ENCODE measurements around the gene VNN1. TPM values are rescaled to one million over a fixed set of nuclear protein-coding genes. Genes with fewer than 3 reads are reported as not detected.
A peak's percentile ranks its signal among the peaks of the same experiment; 100 is the strongest.

VNN1 gene, protein sequence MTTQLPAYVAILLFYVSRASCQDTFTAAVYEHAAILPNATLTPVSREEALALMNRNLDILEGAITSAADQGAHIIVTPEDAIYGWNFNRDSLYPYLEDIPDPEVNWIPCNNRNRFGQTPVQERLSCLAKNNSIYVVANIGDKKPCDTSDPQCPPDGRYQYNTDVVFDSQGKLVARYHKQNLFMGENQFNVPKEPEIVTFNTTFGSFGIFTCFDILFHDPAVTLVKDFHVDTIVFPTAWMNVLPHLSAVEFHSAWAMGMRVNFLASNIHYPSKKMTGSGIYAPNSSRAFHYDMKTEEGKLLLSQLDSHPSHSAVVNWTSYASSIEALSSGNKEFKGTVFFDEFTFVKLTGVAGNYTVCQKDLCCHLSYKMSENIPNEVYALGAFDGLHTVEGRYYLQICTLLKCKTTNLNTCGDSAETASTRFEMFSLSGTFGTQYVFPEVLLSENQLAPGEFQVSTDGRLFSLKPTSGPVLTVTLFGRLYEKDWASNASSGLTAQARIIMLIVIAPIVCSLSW
- total RNA-seq (2021) = not detected in 2 replicates
- Bru-seq, nascent RNA = percentile 11 among the genes with signal in this experiment
- BruChase-seq, experiment 1, labeled RNA remaining after a 2-hour chase = percentile 9 among the genes with signal in this experiment
- BruChase-seq, experiment 2, labeled RNA remaining after a 6-hour chase = percentile 7 among the genes with signal in this experiment
- long read RNA-seq = 0 reads

DNA sequence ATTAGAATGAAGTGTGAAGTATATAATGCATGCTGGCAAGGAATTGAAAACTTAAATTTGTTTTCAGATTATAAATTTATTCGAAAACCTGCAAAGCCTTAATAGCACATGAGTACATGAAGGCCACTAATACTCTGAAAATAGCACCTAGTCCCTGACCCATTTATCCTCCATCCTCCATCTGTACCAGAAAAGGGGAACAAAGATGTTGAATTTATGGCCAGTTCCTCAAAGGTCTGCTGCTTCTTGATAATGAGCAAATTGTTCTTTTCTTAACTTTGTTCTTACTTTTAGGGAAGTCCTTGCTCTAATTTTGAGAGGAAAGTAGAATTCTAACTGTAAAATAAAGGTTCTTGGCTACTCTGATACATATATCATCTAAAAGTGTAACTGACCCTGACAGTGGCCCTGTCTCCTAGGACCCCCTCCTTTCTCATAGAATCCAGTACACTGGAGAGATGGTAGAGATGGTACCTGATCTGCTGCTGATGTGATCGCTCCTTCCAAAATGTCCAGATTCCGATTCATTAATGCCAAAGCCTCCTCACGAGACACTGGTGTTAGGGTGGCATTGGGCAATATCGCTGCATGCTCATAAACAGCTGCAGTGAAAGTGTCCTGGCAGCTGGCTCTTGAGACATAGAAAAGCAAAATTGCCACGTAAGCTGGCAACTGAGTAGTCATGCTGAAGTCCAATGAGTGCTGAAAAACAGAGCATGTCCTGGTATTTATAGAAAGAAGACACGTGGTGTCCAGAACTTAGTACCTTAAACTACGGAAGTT lies at the start of gene VNN1:
TSS of gene VNN1 (minus strand) at position 704 of the 783 bp plus-strand sequence. CDS start at position 684, 20 bp downstream.
- CTCF ChIA-PET = no interaction called here
- no peak within 1 kb of the TSS for H3K27ac ChIP-seq (ENCODE audit: low read depth, low read length, poor library complexity, severe bottlenecking)
- intact Hi-C loops (cut with micrococcal nuclease; ENCODE audit: unreplicated experiment) = no loop called here

GRCh38 chr6:132763269-132763668 lies 49.4 kb upstream of the VNN1 start:
- H3K36me3 ChIP-seq (ENCODE audit: insufficient read depth, low read length, poor library complexity, severe bottlenecking) = no peaks in the 10 kb centered on the region
- H3K9me3 ChIP-seq (ENCODE audit: low read depth, low read length, poor library complexity, severe bottlenecking) = no peaks in the 10 kb centered on the region
- H3K4me3 ChIP-seq (ENCODE audit: low read depth, low read length, poor library complexity, severe bottlenecking) = no peak overlapping the region
- H3K27ac ChIP-seq (ENCODE audit: low read depth, low read length, poor library complexity, severe bottlenecking) = no peak overlapping the region
- POLR2A ChIA-PET (ENCODE audit: low non-redundant PET) = interaction anchor here (0.6 kb wide), 1 partner anchor 19 kb away, joined by 7 read pairs; no protein-coding TSS in a partner anchor
- H3K27me3 ChIP-seq (replicated peaks; ENCODE audit: insufficient read depth, low read depth, low read length, poor library complexity) = no peaks in the 10 kb centered on the region
- CTCF ChIA-PET = no interaction called here
- no TSS peak for BruUV-seq (replicated peaks)
- no peaks in the 10 kb centered on the region for H3K4me1 ChIP-seq (ENCODE audit: insufficient read depth, low read length, poor library complexity, severe bottlenecking)
- no peak for TF ChIP-seq EZH2 (IDR thresholded peaks at IDR 0.05; ENCODE audit: borderline replicate concordance, low read depth, low read length, poor library complexity, severe bottlenecking)
- TF ChIP-seq CTCF (conservative IDR thresholded peaks at IDR 0.05; ENCODE audit: low read depth, low read length) = no peak
- intact Hi-C loops (cut with micrococcal nuclease; ENCODE audit: unreplicated experiment) = no loop called here
- DNase-seq (ENCODE audit: low spot score) = peak; percentile 30

More for the DNA sequence above, at the start of gene VNN1:
- H3K4me3 ChIP-seq (ENCODE audit: low read depth, low read length, poor library complexity, severe bottlenecking) = no peak within 1 kb of the TSS
- H3K9me3 ChIP-seq (ENCODE audit: low read depth, low read length, poor library complexity, severe bottlenecking) = no peaks in the 10 kb centered on the region
- POLR2A ChIA-PET (ENCODE audit: low non-redundant PET) = no interaction called here
- no peak for TF ChIP-seq EZH2 (IDR thresholded peaks at IDR 0.05; ENCODE audit: borderline replicate concordance, low read depth, low read length, poor library complexity, severe bottlenecking)
- TF ChIP-seq CTCF (conservative IDR thresholded peaks at IDR 0.05; ENCODE audit: low read depth, low read length) = no peak
- no peak for DNase-seq (ENCODE audit: low spot score)
- peaks cover 34% of the 10 kb centered on the region for H3K27me3 ChIP-seq (replicated peaks; ENCODE audit: insufficient read depth, low read depth, low read length, poor library complexity)
- H3K36me3 ChIP-seq (ENCODE audit: insufficient read depth, low read length, poor library complexity, severe bottlenecking) = no peaks in the 10 kb centered on the region
- BruUV-seq (replicated peaks) = no TSS peak
- H3K4me1 ChIP-seq (ENCODE audit: insufficient read depth, low read length, poor library complexity, severe bottlenecking) = no peaks in the 10 kb centered on the region

GRCh38 chr6:132760256-132760655 lies 46.4 kb upstream of the VNN1 start:
- Histone ChIP-seq H3K4me1 (ENCODE audit: insufficient read depth, low read length, poor library complexity, severe bottlenecking) (no peaks in the 10 kb centered on the region), H3K9me3 (ENCODE audit: low read depth, low read length, poor library complexity, severe bottlenecking) (no peaks in the 10 kb centered on the region), H3K27ac (ENCODE audit: low read depth, low read length, poor library complexity, severe bottlenecking) (no peak overlapping the region), H3K36me3 (ENCODE audit: insufficient read depth, low read length, poor library complexity, severe bottlenecking) (no peaks in the 10 kb centered on the region), H3K27me3 (replicated peaks; ENCODE audit: insufficient read depth, low read depth, low read length, poor library complexity) (no peaks in the 10 kb centered on the region), H3K4me3 (ENCODE audit: low read depth, low read length, poor library complexity, severe bottlenecking) (no peak overlapping the region)
- POLR2A ChIA-PET (ENCODE audit: low non-redundant PET) = no interaction called here
- no peak for DNase-seq (ENCODE audit: low spot score)
- CTCF ChIA-PET = no interaction called here
- TF ChIP-seq CTCF (conservative IDR thresholded peaks at IDR 0.05; ENCODE audit: low read depth, low read length) = no peak
- TF ChIP-seq EZH2 (IDR thresholded peaks at IDR 0.05; ENCODE audit: borderline replicate concordance, low read depth, low read length, poor library complexity, severe bottlenecking) = no peak
- intact Hi-C loops (cut with micrococcal nuclease; ENCODE audit: unreplicated experiment) = no loop called here
- no TSS peak for BruUV-seq (replicated peaks)

All from A673 (cell line).